ENCODE data around the gene LBX2. TPM values are rescaled to one million over a fixed set of nuclear protein-coding genes. Genes with fewer than 3 reads are reported as not detected.

LBX2 gene
- total and polyA plus RNA-seq, 9 of the 15 experiments (the other 6 are each of a cell fraction or from before 2014, with no cell fraction given), result 0.39 to 6.2 (median 1.8) TPM; not detected in 1

DNA sequence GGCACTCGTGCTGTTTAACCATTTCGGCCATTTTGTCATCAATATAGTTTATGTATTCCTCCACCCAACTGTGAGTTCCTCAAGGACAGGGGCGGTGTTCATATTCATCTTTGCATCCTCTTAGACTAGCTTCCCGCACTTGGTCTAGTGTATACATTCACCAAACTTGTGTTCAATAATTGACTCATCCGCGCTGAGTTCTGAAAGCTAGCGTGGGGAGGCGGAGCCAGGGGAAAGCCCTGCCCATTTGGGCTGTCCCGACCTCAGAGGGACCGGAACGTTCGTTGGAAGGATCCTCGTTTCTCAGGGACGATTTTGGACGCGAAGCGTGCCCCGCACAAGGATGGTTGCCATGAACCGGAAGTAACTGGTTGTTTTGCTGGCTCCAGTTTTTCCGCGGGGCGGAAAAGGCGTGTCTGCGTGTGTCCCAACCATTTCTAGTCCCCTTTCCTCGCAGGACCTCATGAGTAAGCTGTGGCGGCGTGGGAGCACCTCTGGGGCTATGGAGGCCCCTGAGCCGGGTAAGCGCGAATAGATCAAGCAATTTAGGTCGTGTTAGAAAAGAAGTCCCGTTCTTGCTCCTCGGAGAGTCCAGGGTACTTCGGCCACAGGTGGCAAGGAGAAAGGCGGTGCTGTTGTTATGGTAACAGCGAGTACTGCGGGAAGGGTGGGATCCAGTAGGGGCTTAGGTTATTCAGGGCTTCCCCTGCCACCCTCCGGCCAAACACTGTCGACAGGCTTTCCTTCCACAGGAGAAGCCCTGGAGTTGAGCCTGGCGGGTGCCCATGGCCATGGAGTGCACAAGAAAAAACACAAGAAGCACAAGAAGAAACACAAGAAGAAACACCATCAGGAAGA is 44.5 kb downstream of the LBX2 start, which contains the start of gene INO80B (continued):
- TF ChIP-seq, protein P1, sequence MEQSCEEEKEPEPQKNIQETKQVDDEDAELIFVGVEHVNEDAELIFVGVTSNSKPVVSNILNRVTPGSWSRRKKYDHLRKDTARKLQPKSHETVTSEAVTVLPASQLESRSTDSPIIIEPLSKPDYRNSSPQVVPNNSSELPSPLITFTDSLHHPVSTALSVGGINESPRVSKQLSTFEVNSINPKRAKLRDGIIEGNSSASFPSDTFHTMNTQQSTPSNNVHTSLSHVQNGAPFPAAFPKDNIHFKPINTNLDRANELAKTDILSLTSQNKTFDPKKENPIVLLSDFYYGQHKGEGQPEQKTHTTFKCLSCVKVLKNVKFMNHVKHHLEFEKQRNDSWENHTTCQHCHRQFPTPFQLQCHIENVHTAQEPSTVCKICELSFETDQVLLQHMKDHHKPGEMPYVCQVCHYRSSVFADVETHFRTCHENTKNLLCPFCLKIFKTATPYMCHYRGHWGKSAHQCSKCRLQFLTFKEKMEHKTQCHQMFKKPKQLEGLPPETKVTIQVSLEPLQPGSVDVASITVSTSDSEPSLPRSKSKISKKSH (CRISPR knock-in tag; IDR thresholded peaks at IDR 0.05), result no peak
- no peak for TF ChIP-seq RFX7 (CRISPR knock-in tag; IDR thresholded peaks at IDR 0.05)
- TF ChIP-seq SMARCE1 (IDR thresholded peaks at IDR 0.05), result no peak
- TF ChIP-seq MCM3 (IDR thresholded peaks at IDR 0.05), result no peak
- TF ChIP-seq SUPT5H (IDR thresholded peaks at IDR 0.05), result peak; percentile 76; the same call in 1 of the 2 replicates
- peak; percentile 49; the same call in 1 of the 2 replicates for TF ChIP-seq CHD2 (IDR thresholded peaks at IDR 0.05; ENCODE audit: low read depth, low read length)
- TF ChIP-seq, protein P2, sequence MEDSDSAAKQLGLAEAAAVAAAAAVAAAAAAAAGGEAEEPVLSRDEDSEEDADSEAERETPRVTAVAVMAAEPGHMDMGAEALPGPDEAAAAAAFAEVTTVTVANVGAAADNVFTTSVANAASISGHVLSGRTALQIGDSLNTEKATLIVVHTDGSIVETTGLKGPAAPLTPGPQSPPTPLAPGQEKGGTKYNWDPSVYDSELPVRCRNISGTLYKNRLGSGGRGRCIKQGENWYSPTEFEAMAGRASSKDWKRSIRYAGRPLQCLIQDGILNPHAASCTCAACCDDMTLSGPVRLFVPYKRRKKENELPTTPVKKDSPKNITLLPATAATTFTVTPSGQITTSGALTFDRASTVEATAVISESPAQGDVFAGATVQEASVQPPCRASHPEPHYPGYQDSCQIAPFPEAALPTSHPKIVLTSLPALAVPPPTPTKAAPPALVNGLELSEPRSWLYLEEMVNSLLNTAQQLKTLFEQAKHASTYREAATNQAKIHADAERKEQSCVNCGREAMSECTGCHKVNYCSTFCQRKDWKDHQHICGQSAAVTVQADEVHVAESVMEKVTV (CRISPR knock-in tag; IDR thresholded peaks at IDR 0.05), result no peak
- TF ChIP-seq MTA1 (IDR thresholded peaks at IDR 0.05; ENCODE audit: borderline replicate concordance), result no peak; the same call in 1 of the 2 replicates
- peak; percentile 97 for TF ChIP-seq NCOR1 (IDR thresholded peaks at IDR 0.05)
- peak; percentile 58 for TF ChIP-seq TAF9B (IDR thresholded peaks at IDR 0.05; ENCODE audit: partially characterized antibody)
- TF ChIP-seq SETDB1 (IDR thresholded peaks at IDR 0.05; ENCODE audit: low read length), result peak; percentile 34
- TF ChIP-seq, protein P3, sequence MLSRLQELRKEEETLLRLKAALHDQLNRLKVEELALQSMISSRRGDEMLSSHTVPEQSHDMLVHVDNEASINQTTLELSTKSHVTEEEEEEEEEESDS (CRISPR knock-in tag; IDR thresholded peaks at IDR 0.05), result no peak
- TF ChIP-seq TCF3 (CRISPR knock-in tag; IDR thresholded peaks at IDR 0.05), result peak; percentile 17; the same call in 1 of the 2 replicates
- peak; percentile 86 for TF ChIP-seq TARDBP (IDR thresholded peaks at IDR 0.05)
- TF ChIP-seq HMG20B (CRISPR knock-in tag; IDR thresholded peaks at IDR 0.05), result no peak
- no peak for TF ChIP-seq ZNF217 (CRISPR knock-in tag; IDR thresholded peaks at IDR 0.05)
- TF ChIP-seq, protein P4, sequence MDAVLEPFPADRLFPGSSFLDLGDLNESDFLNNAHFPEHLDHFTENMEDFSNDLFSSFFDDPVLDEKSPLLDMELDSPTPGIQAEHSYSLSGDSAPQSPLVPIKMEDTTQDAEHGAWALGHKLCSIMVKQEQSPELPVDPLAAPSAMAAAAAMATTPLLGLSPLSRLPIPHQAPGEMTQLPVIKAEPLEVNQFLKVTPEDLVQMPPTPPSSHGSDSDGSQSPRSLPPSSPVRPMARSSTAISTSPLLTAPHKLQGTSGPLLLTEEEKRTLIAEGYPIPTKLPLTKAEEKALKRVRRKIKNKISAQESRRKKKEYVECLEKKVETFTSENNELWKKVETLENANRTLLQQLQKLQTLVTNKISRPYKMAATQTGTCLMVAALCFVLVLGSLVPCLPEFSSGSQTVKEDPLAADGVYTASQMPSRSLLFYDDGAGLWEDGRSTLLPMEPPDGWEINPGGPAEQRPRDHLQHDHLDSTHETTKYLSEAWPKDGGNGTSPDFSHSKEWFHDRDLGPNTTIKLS (IDR thresholded peaks at IDR 0.05; ENCODE audit: borderline replicate concordance, low read depth), result peak; percentile 74; the same call in 1 of the 2 replicates
- TF ChIP-seq, protein P5, sequence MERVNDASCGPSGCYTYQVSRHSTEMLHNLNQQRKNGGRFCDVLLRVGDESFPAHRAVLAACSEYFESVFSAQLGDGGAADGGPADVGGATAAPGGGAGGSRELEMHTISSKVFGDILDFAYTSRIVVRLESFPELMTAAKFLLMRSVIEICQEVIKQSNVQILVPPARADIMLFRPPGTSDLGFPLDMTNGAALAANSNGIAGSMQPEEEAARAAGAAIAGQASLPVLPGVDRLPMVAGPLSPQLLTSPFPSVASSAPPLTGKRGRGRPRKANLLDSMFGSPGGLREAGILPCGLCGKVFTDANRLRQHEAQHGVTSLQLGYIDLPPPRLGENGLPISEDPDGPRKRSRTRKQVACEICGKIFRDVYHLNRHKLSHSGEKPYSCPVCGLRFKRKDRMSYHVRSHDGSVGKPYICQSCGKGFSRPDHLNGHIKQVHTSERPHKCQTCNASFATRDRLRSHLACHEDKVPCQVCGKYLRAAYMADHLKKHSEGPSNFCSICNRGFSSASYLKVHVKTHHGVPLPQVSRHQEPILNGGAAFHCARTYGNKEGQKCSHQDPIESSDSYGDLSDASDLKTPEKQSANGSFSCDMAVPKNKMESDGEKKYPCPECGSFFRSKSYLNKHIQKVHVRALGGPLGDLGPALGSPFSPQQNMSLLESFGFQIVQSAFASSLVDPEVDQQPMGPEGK (CRISPR knock-in tag; IDR thresholded peaks at IDR 0.05; ENCODE audit: borderline replicate concordance), result no peak
- TF ChIP-seq ZNF165 (CRISPR knock-in tag; IDR thresholded peaks at IDR 0.05; ENCODE audit: borderline replicate concordance), result no peak
- no peak for TF ChIP-seq NFXL1 (CRISPR knock-in tag; IDR thresholded peaks at IDR 0.05)
- TF ChIP-seq ILK (tag; IDR thresholded peaks at IDR 0.05; ENCODE audit: borderline replicate concordance, low read depth), result no peak

Data from K562 (cell line).